Bone marrow (tissue), 2 donors: ENCODE results near the gene KAZN.

Experiments used
- DNase-seq, 2 donors: peaks; one replicate each; lab custom pipeline; 2025; lab: John Stamatoyannopoulos, UW

The KAZN gene

DNA sequence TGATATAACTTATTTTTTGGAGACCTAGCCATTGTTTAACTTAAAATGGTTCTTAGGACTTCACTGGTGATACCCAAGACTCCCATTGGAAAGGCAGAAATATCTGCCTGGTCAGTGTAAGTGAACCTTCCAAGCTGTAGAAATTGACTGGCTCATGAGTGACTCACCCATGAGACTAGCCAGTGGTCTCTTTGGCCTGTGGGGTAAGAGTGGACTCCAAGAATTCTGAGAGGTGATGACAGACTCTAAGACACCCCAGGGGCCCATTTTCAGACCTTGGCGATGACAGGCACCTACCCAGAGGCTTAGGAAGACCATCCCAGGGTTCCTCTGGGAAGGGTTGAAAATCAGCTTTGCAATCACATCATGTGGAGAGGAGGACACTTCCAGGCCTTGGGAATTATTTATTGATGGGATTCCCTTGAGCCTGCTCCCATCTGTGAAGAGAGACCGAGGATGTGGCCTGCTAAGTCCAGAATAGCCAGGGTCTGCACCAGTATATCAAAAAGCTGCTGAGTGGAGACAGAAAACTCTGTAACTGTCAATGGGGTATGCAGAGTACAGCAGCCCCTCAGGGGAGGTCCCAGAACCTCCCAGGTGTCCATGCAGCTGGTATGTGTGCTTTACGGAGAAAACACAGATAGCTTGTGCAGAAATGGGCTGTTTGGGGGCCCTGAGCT lies 78.9 kb downstream of the KAZN start:
- no peak for DNase-seq

DNA sequence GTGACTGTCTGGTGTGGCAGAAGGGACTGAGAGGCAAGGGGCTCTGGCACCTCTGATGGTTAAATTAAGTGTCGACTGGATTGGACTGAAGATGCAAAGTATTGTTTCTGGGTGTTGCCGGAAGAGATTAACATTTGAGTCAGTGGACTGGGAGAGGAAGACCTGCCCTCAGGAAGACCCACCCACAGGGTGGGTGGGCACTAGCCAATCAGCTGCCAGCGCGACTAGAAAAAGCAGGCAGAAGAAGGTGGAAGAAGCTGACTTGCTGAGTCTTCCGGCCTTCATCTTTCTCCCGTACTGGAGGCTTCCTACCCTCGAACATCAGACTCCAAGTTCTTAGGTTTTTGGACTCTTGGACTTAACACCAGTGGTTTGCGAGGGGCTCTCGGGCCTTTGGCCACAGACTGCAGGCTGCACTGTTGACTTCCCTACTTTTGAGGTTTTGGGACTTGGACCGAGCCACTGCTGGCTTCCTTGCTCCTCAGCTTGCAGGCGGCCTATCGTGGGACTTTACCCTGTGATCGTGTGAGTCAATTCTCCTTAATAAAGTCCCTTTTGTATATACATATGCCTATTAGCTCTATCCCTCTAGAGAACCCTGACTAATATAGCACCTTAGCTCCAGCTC lies 79.6 kb downstream of the KAZN start:
- no peak for DNase-seq

GRCh38 chr1:14679027-14679688 lies 80.7 kb downstream of the KAZN start:
- DNase-seq = no peak

GRCh38 chr1:14681182-14681581 lies 82.7 kb downstream of the KAZN start:
- no peak for DNase-seq

DNA sequence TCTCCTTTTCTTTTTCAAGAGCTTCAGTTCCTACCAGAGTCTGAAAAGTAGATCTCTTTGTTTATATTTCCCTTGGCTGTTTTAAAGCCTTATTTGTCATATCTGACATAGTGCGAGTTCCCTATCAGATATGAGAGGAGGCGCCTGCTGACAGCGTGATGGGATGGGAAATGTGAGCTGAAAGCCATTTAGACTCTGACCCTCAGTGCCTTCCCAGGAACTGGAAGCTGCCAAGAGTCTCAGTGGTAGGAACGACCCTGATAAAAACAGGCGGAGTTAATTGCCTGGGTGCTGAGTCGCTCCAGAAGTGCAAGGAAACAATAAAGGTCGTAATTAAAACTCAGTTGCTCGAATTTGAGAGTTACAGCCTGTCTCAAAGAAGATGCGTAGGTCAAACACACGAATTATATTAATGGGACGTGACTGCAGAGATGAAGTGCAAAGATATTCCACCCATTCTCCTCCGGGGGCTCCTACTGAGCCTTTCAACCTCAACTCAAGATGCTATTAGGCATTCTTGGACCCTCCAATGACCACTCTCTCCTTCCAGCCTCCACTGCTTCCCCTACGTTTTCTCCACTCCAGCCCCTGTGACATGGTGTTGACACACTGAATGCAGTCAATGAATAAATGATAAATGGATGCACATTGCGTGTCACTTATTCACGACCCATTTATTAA lies 84.6 kb downstream of the KAZN start:
- no peak for DNase-seq

DNA sequence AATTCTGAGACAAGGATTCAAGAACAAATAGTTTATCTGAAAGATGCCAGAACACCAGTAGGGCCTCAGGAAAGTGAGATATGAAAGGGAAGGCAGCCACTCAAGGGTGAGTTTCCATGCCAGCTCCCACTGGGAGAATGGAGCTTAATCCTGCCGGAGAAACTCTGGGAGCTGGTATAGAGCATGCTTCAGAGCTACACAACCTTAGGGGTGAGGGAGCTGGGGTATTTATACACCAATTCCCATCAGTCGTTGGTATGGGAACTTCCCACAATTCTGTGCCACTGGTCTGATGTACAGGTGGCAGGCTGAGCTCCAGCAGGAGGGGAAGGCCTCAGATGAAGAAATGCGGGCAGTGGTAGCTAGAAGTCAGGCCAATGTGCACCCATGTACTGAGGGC lies 86.6 kb downstream of the KAZN start:
- no peak for DNase-seq

- DNase-seq = no peak
Measured at GRCh38 chr1:14686701-14687100, 88.2 kb downstream of the KAZN start.

DNA sequence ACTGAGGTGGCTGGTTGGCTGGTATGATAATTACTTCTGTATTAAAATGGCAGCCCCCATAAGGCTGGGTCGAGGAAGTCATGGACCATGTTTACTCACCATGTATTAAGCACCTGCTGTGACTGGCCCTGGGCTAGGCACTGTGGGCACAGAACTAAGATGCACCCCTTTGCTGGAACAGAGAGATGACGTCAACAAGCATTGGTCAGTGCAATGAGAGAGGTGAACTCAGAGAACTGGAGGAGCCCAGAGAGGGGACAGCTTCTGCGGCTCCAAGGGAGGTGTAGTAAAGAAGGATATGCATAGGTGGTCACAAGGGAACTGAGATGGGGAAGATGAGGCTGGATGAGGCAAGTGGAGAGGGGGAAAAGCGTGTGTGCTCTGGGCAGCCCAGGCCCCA lies 88.7 kb downstream of the KAZN start:
- no peak for DNase-seq

- DNase-seq = no peak
Measured at GRCh38 chr1:14689996-14690615, 91.6 kb downstream of the KAZN start.

DNA sequence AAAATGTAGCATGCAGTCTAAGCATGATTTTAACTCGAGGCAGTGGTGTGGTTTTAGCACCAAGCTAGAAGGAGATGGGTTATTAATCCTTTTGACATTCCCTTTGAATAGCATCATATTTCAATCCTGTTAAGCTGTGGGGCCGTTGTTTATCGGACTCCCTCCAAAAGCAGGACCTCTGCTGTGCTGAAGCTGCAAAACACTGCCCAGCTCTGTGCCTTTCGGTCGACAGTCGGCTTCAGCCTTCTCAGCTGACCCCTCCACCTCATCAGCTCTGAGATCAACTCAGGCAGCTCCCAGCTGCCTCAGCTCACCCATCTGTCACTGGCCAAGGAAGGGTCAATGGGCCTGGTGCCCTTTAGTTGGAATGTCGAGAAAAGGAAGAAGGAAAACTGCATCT lies 95.5 kb downstream of the KAZN start:
- DNase-seq = no peak

DNA sequence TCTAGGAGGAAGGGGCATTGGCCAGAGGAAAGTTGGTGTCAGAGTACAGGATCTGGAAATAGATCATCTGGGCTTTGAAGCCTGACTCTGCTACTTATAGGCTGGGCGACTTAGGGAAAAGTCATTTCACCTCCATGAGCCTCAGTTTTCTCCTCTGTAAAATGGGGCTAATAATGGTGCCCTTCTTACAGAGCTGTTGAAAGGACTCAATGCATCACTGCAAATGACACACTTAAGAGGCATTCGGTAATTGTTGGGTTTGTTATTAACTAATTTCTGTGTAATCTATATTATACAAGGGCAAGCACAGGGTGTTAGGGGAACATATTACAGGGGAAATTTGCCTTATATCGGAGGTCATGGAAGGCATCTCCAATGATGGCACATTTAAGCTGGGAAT lies 96.1 kb downstream of the KAZN start:
- no peak for DNase-seq

- no peak for DNase-seq
Measured at GRCh38 chr1:14696761-14697160, 98.3 kb downstream of the KAZN start.

DNA sequence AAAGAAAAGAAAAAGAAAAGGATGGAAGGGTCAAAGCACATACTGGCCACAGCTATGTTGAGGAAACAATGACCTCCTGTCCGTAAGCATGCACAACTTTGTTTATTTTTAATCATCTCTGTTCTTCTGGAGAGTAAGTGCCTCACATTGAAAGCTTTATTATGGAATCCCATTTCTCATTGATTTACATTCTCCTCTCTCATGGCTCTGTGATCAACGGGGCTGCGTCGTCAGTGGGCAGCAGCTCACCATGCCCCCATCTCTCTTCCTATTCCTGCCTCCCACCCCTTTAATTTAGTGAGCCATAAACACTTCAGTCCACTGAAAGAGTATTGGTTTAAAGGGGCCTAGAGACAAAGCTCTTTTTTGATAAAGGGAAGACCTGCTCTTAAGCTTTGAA lies 98.9 kb downstream of the KAZN start:
- no peak for DNase-seq

DNA sequence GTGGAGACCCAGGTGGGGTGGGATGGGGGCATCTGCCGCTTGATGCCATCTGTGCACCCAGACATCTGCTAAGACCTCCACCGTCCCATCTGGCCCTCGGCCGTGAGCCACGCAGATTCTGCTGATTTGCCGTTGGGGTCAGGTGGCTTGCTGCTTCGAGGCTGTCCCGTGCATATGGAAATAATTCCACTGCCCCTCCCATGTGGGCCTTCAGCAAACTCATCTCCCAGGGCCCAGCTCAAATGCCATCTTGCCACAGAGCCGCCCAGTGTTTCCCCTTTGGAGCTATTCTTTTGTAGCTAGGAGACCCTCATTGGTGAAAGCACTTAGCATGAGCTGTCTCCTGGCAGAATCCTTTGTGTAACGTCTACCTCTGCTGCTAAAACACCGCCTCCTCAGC lies 99.8 kb downstream of the KAZN start:
- no peak for DNase-seq

- DNase-seq = no peak
Measured at GRCh38 chr1:14699620-14700019, 101.1 kb downstream of the KAZN start.

DNA sequence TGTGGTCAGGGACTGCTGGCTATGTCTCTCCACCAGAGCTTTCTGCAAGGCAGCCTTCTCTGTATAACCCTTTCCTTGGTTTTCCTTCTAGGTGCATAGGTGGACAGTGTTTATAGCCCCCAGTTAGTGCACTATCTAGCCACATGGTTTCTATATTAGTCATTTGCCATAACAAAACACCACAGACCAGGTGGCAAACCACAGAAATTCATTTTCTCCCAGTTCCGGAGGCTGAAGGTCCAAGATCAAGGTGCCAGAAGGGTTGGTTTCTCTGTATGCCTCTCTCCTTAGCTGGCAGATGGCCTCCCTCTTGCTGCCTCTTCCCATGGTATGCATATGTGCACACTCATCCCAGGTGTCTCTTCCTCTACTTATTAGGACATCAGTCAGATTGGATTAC lies 106.4 kb downstream of the KAZN start:
- DNase-seq = no peak

GRCh38 chr1:14705824-14706223 lies 107.3 kb downstream of the KAZN start:
- DNase-seq = no peak

- no peak for DNase-seq
Measured at GRCh38 chr1:14706631-14707030, 108.1 kb downstream of the KAZN start.

DNA sequence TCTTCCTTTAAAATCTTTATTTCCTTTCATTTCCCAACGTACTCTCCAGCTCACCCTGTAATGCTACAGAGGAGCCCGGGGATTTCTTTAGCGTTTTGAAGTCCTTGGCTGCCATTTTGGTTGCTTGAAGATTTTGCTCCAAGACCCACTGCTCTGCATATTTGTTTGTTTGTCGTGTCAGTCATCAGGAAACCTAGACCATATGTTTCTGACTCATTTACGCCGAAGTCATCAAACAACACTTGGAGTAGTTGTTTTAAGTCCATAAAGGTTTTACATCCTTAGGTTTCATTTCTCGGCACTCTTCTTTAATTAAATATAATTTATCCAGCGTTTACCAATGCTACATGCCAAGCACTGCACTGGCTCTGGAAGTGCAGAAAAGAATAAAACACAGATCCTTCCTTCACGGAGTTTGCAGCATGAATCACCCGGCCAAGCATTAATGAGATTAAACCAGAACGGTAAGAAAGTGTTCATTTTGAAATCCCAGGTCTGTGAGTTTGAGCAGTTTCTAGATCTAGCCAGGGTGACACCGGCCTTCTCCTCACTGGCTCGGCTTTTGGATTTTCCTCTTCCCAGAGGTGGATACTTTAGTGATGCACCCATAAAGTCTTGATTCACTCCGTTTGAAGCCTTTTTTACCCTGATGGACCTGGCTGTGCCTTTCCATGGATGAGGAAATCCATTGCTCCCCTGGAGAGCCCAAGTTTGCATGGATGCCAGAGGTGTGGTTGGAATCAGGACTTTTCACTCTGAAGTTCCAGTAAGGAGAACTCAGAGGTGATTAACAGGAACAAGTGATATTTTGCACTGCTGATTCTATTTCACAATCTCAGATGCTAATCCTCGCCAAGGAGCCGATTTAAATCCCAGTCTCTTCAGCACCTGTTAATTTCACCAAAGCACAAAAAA lies 109.3 kb downstream of the KAZN start:
- no peak for DNase-seq

GRCh38 chr1:14710331-14710730 lies 111.8 kb downstream of the KAZN start:
- DNase-seq = no peak

DNA sequence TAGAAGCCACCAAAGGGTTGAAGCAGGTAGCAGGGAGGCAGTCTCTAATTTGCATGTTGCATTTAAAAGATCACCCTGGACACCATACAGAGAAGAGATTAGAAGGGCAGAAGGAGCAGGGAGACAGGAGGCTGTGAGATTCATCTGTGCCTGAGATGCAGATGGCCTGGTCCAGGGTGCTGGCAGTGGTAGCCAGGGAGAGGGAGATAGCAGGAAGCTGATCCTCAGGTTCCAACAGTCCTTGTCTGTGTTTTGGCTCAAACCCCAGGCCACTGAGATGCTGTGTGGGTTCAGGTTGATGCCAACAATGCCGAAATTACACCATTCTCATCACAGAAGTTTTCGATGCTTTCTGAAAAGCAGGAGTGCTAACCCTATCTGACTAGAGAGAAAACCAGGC lies 113.7 kb downstream of the KAZN start:
- DNase-seq = no peak
